H1 (cell line): ENCODE measurements around the gene ARHGEF1. TPM values are rescaled to one million over a fixed set of nuclear protein-coding genes. Genes with fewer than 3 reads are reported as not detected.

Source experiments
- BRCA1 ChIP-seq: IDR thresholded peaks from 2 replicates; pipeline ENCODE4 v1.6.1; 2012; ENCODE audit warnings: low read depth, low read length, improper control_type of control experiment
- CHD1 ChIP-seq: IDR thresholded peaks from 2 replicates; pipeline ENCODE4 v1.6.1; 2012; ENCODE audit warnings: low read depth, low read length, improper control_type of control experiment
- FOSL1 ChIP-seq: IDR thresholded peaks from 2 replicates; pipeline ENCODE4 v1.6.1; 2011; ENCODE audit warnings: mild to moderate bottlenecking, low read depth, low read length, moderate library complexity; ENCODE audit not compliant: insufficient read depth
- KDM4A ChIP-seq: IDR thresholded peaks from one replicate; pipeline ENCODE4 v1.7.1; 2012; ENCODE audit warnings: low read depth, mild to moderate bottlenecking, moderate library complexity, low read length, inconsistent platforms; ENCODE audit not compliant: severe bottlenecking
- RFX5 ChIP-seq: IDR thresholded peaks from 2 replicates; pipeline ENCODE4 v1.6.1; 2011; ENCODE audit warnings: low read depth, low read length, improper control_type of control experiment, borderline replicate concordance
- RXRA ChIP-seq: IDR thresholded peaks from 2 replicates; pipeline ENCODE4 v1.6.1; 2011; ENCODE audit warnings: low read depth, mild to moderate bottlenecking, low read length, moderate library complexity; ENCODE audit not compliant: insufficient read depth
- SIN3A ChIP-seq, 2 experiments: IDR thresholded peaks in 1 of 2; conservative IDR thresholded peaks in 1 of 2; 2 replicates each; pipeline ENCODE4 v1.6.1; 2011 to 2012; ENCODE audit warnings: low read length in 2 of 2, improper control_type of control experiment in 1 of 2, low read depth in 1 of 2, mild to moderate bottlenecking in 1 of 2
- polyA plus RNA-seq, 7 experiments: library from polyadenylated mRNA; depleted of rRNA in 3 of 7; stranded (reverse) in 5 of 7; unstranded in 2 of 7; fragments of >200 nt in 5 of 7; fragments of 200-250 nt in 2 of 7; gene quantifications; 1 replicate in 5 of 7; 2 replicates in 1 of 7; 4 replicates in 1 of 7; pipeline versions ENCODE4 v1.2.1 to v1.2.3, GENCODE V29; 2011 to 2013; ENCODE audit warnings: missing spikeins in 2 of 7, mixed read lengths in 2 of 7
- total RNA-seq: library from RNA; stranded (reverse); fragmentation: NEBNext Ultra II Directional; extraction: Animal tissue kit (Norgen Biotek cat#: 25700); gene quantifications from 2 replicates; pipeline ENCODE4 v1.2.1, GENCODE V29; 2021

The ARHGEF1 gene
- total and polyA plus RNA-seq, 2 of the 8 experiments (the other 6 are each of a cell fraction or from before 2014, with no cell fraction given): 23.0 to 49.0 TPM

DNA sequence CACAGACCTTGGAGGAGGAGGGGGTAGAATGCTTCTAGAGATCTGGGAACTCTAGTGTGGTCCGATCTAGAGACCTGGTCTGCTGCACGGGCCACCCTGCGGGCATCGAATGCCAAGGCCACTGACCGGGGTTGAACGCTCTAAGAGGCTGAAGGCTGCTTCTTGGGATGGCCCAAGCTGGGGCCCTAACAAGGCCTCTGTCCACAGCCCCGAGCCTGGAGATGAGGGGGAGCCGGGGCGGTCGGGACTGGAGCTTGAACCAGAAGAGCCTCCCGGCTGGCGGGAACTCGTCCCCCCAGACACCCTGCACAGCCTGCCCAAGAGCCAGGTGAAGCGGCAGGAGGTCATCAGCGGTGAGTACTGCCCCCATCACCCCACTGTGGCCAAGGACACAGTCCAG is 15.3 kb downstream of the ARHGEF1 start (continued):
- no peak for TF ChIP-seq FOSL1
- no peak for TF ChIP-seq SIN3A (conservative IDR thresholded peaks at IDR 0.05 in 1 of 2, IDR thresholded peaks at IDR 0.05 in 1 of 2; ENCODE audit: low read depth in 1 of 2, low read length in 2 of 2)
- TF ChIP-seq KDM4A: no peak
- no peak for TF ChIP-seq RFX5
- TF ChIP-seq RXRA: no peak
- TF ChIP-seq CHD1: no peak
- no peak for TF ChIP-seq BRCA1
- TF ChIP-seq, all 59 proteins: peak for 0
